Left ventricle myocardium superior (tissue), 1 donor: ENCODE results near the gene USP32. TPM values are rescaled to one million over a fixed set of nuclear protein-coding genes. Genes with fewer than 3 reads are reported as not detected.

ENCODE experiments used
- ATAC-seq: fragments of 200-7000 bp; cut with Tn5 transposase; one replicate; pipeline ENCODE4 v1.9.1; 2020; ENCODE audit warnings: mild to moderate bottlenecking, moderate library complexity
- DNase-seq: peaks from one replicate; pipeline ENCODE4 v3.0.0-alpha.2; 2020
- intact Hi-C: fragments of 100-400 bp; cut with micrococcal nuclease; formaldehyde crosslinking; loops from one replicate; pipeline ENCODE4 v1.11.0; 2022
- total RNA-seq: library from RNA; stranded (reverse); fragmentation: NEBNext Ultra II Directional; extraction: Animal tissue kit (Norgen Biotek cat#: 25700); gene quantifications from one replicate; pipeline ENCODE4 v1.2.1, GENCODE V29; 2021
- donor health status: DM: no; HTN: yes; CAD: no; lungs with severe emphysema.

The USP32 gene
- total RNA-seq, 1 donor from 2014 or later: 26.2 TPM

DNA sequence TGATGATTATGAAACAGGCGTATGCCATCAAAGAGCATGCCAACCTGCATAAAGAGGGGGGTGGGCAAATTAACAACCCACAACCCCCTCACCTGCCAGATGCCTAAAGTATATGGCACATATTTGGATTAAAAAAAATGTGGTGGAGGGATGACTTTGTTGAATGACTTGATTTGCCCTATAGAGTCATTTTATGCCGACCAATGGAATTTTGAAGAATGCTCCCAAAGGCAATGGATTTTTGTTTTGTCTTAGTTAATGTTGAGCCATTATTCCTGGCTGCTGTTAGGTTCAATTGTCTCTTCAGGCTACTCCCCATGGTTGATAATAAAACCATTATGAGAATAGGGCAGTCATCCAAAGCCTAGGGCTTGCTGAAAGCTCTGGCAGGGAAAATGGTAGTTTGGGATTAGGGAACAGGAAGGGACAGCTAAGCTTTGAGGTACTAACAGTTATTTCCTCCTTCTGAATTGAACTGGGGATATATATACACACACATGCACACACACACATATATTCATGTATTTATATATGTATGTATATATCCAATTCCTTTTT, 24.5 kb upstream of the USP32 start:
- ATAC-seq (no peak), DNase-seq (no peak)
- intact Hi-C loops: no loop called here

DNA sequence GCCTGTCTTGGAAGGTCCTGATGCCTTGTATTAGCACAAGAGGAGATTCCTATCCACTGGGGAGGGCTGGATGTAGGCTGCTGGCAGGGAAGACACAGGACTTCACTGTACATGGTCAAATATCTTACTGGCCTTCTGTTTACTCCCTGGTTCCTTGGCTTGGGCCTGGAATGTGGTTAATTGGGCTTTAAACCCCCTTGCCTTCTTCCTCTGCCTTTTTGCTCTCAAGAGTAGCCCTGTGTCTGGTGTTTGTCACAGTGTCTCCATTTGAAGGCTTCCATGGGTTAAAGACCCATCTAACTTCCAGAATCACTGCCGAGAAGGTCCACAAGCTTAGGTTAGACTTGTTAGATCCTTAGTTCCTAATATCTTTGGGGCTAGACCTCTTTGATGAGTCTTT, 23.2 kb upstream of the USP32 start:
- no peak for ATAC-seq
- intact Hi-C loops: no loop called here

DNA sequence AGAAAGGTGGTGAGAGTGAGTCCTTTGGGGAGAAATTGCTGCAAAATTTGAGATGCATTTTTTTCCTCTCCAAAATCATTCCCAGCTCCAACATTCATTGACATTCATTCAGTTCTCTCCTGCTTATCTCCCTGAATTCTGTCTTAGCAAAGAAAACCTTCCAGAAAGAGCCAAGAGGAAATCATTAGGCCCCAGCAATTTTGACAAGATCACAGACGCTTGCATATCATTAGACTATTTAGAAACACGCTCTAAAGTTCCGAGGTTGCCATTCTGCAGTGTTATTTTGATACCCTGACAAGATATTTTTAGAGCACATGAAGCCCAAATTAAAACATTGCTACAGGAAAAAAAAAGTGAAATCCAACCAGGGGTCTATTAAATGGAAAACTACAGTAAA, 20.8 kb upstream of the USP32 start:
- ATAC-seq (no peak), DNase-seq (no peak)
- intact Hi-C loops: no loop called here

More for the DNA sequence above, 23.2 kb upstream of the USP32 start:
- no peak for DNase-seq

DNA sequence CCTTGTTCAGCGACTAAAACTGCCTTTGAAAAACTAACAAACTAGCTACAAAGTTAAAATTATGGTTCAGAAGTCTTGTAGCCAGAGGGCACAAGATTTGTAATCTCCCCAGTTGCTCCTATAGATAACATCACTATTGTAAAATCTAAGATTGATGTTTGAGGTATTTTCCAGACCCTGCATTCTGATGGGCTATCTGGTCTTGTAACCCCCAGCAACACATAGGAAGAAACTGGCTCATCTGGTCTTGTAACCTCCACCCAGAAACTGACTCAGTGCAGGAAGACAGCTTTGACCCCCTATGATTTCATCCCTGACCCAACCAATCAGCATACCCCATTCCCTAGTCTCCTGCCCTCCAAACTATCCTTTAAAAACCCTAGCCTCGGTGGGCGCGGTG, 18.1 kb upstream of the USP32 start:
- no peak for ATAC-seq
- DNase-seq: no peak
- intact Hi-C loops: no loop called here

DNA sequence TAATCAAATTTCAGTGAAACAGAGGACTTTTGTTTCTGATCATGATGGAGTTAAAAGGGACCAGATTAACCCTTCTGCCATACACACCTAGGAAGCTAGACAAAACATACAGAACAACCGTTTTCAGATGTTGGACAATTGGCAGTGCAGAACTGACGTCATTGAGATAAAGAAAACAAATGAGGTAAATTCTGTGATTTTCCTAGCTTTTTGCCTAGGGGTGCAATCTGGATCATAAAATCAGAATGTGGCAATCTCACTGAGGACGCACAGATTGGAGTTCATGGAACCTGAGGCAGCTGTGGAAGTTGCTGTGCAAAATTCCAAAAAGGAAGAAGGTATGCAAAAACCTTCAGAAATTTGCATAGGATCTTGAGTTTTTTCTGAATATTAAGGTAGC, 15.0 kb upstream of the USP32 start:
- intact Hi-C loops: no loop called here
- ATAC-seq: no peak
- no peak for DNase-seq

DNA sequence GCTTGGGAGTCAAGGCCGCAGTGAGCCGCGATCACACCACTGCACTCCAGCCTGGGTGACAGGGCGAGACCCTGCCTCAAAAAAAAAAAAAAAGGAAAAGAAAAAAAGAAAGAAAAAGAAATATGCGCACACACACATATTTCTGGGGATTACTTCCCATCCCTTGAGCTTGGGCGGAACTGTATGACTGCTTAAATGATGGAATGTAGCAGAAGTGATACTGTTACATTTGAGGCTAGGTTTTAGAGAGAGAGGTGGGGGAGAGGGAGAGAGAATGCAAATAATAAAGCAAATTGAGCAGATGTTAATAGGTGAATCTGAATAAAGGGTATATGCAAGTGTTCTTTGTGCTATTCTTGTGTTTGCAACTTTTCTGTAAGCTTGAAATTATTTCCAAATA, 12.0 kb upstream of the USP32 start:
- DNase-seq: no peak
- ATAC-seq: no peak
- intact Hi-C loops: no loop called here

- intact Hi-C loops: no loop called here
- no peak for DNase-seq
- no peak for ATAC-seq
Measured at GRCh38 chr17:60403523-60403810, 11.5 kb upstream of the USP32 start.

GRCh38 chr17:60401819-60402218, 9.9 kb upstream of the USP32 start:
- DNase-seq (no peak), ATAC-seq (no peak)
- intact Hi-C loops: no loop called here

DNA sequence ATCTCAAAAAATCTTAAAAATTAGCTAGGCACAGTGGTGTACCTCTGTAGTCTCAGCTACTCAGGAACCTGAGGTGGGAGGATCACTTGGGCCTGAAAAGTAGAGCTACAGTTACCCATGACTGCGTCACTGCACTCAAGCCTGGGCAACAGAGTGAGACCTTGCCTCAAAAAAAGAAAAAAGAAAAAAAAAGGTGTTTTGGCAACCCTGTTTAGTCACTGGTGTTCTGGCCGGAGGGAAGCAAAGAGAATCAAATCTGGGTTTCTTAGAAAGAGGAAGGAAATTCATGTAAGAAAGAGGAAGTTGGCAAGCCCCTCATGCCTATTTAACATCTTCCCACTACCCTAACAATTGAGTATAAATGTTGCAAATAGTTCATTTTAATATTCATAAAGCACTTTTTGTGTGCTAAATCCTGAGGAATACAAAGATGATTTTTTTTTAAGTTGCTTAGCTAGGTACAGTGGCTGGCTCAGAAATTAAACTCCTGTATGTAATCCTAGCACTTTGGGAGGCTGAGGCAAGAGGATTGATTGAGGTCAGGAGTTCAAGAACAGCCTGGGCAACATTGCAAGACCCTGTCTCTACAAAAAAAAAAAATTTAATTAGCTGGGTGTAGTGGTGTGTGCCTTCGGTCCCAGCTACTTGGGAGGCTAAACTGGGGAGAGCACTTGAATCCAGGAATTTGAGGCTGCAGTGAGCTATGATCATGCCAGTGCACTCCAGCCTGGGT, 6.5 kb upstream of the USP32 start:
- peak; percentile 24 for ATAC-seq
- intact Hi-C loops: no loop called here
- no peak for DNase-seq

GRCh38 chr17:60396412-60396811, 4.5 kb upstream of the USP32 start:
- DNase-seq (no peak), ATAC-seq (no peak)
- intact Hi-C loops: no loop called here

- DNase-seq (no peak), ATAC-seq (no peak)
- intact Hi-C loops: no loop called here
Measured at GRCh38 chr17:60395508-60396065, 3.7 kb upstream of the USP32 start.

GRCh38 chr17:60393840-60394723, 2.1 kb upstream of the USP32 start:
- intact Hi-C loops: no loop called here
- ATAC-seq: no peak
- no peak for DNase-seq

- ATAC-seq (no peak), DNase-seq (no peak)
- intact Hi-C loops: no loop called here
Measured at GRCh38 chr17:60392845-60393702, 1.1 kb upstream of the USP32 start.

- ATAC-seq (peak; percentile 66), DNase-seq (no peak)
- intact Hi-C loops: no loop called here
Measured at GRCh38 chr17:60391471-60392041, 377 bp downstream of the USP32 start.

DNA sequence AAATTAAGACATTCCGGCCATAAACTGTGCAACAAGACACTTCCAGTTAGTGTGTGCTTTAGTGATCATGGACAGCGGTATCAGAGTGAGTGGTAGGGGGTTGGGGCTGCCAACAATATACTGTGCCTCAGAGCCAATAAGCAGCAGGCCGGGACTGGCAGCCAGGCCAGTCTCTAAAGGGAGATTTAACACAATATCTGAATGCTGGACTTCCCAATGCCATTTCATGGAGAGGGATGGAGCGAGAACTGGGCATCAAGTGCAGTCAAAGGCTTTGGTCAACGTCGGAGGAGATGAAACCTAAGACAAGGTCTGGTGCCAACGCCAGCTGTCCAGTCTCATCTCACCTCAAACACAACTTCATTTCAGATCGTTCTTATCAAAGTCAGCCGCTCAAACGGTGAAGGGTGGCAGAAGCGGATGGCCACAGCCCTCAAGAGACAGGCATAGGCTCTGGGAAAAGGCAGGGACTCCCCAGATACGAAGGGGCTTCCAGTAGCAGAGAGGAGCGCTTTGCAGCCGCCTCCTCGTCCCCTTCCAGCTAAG, 935 bp downstream of the USP32 start:
- peak; percentile 42 for DNase-seq
- intact Hi-C loops: no loop called here
- peak; percentile 3 for ATAC-seq

- ATAC-seq: no peak
- intact Hi-C loops: no loop called here
- DNase-seq: no peak
Measured at GRCh38 chr17:60390186-60390585, 1.7 kb downstream of the USP32 start.

DNA sequence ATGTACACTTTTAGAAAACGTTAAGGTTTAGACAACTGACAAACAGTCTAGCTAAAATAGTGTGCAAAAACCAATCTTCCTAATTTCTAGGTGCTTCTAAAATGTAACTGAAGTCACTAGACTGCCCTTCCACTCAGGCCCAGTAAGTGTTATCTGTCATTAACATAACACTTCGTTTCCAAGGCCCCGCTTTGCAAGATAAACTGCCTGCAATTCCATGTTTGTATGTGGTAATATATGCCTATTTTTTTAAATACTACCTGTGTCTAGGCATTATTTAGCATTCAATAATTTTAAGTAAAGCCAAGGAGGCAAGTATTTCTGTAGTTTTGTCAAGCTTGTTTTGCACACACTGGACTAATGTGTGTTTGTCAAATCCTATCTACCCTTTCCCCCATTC, 3.2 kb downstream of the USP32 start:
- intact Hi-C loops: no loop called here
- DNase-seq (no peak), ATAC-seq (no peak)

DNA sequence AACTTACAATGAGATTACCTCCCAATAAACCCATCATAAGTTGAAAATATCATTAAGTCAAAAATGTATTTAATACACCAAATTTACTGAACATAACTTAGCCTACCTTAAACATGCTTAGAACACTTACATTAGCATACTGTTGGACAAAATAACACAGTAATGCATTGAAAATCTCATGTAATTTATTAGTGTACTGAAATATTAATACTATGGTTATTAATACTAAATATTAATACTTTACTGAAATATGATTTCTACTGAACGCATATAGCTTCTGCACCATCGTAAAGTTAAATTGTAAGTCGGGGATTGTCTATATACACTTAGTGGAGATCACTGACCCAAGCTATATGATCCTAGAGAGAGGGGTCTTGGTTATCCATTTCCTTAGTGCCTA, 4.3 kb downstream of the USP32 start:
- ATAC-seq (no peak), DNase-seq (no peak)
- intact Hi-C loops: no loop called here
